ENCODE measurements around the gene SND1. TPM values are rescaled to one million over a fixed set of nuclear protein-coding genes. Genes with fewer than 3 reads are reported as not detected.

SND1 gene
- total and polyA plus RNA-seq, 5 experiments from 2014 or later, result 80.1 to 105 (median 86.0) TPM

GRCh38 chr7:127967281-127967680, 315.3 kb downstream of the SND1 start:
- Mint-ChIP-seq H3K9me3 (peaks cover 0 to 9% (median 4%) of the 10 kb centered on the region in 9 donors), H3K4me1 (peaks cover 0 to 2% (median 0%) of the 10 kb centered on the region in 4 donors), H3K27me3 (no peaks in the 10 kb centered on the region), H3K36me3 (peaks cover 8 to 18% (median 12%) of the 10 kb centered on the region in 3 donors), H3K4me3 (no peak overlapping the region), H3K27ac (no peak overlapping the region)
- DNase-seq, result no peak
- no peak for ATAC-seq
- POLR2A ChIA-PET, result no interaction called here

GRCh38 chr7:127968547-127968946, 316.6 kb downstream of the SND1 start:
- no peaks in the 10 kb centered on the region for H3K27me3 Mint-ChIP-seq

GRCh38 chr7:127973832-127974231, 321.8 kb downstream of the SND1 start:
- no peak for ATAC-seq
- Mint-ChIP-seq H3K27ac (no peak overlapping the region), H3K9me3 (peaks cover 7 to 29% (median 19%) of the 10 kb centered on the region in 9 donors), H3K4me3 (no peak overlapping the region), H3K27me3 (no peaks in the 10 kb centered on the region), H3K36me3 (peaks cover 32 to 54% (median 47%) of the 10 kb centered on the region in 3 donors), H3K4me1 (peaks cover 0 to 14% (median 2%) of the 10 kb centered on the region in 4 donors)
- POLR2A ChIA-PET, result no interaction called here
- no peak for DNase-seq

More at GRCh38 chr7:127968547-127968946, 316.6 kb downstream of the SND1 start:
- ATAC-seq (no peak), DNase-seq (no peak)
- Mint-ChIP-seq H3K27ac (peak overlapping the region in 1 of 10 donors; percentile 6), H3K9me3 (no peaks in the 10 kb centered on the region), H3K4me3 (no peak overlapping the region), H3K36me3 (peaks cover 6 to 15% (median 8%) of the 10 kb centered on the region in 3 donors), H3K4me1 (peaks cover 0 to 5% (median 2%) of the 10 kb centered on the region in 4 donors)
- POLR2A ChIA-PET, result no interaction called here

- H3K9me3 Mint-ChIP-seq, result peaks cover 8 to 36% (median 23%) of the 10 kb centered on the region in 9 donors
- H3K27me3 Mint-ChIP-seq, result no peaks in the 10 kb centered on the region
- H3K4me1 Mint-ChIP-seq, result peaks cover 6 to 15% (median 8%) of the 10 kb centered on the region in 4 donors
- H3K27ac Mint-ChIP-seq, result no peak overlapping the region
- DNase-seq, result no peak
- no peak for ATAC-seq
- H3K4me3 Mint-ChIP-seq, result no peak overlapping the region
- H3K36me3 Mint-ChIP-seq, result peaks cover 39 to 61% (median 51%) of the 10 kb centered on the region in 3 donors
- POLR2A ChIA-PET, result no interaction called here
Measured at GRCh38 chr7:127974446-127975035, 322.5 kb downstream of the SND1 start.

GRCh38 chr7:127976056-127976737, 324.2 kb downstream of the SND1 start:
- Mint-ChIP-seq H3K36me3 (peaks cover 39 to 60% (median 48%) of the 10 kb centered on the region in 3 donors), H3K27me3 (no peaks in the 10 kb centered on the region), H3K27ac (no peak overlapping the region), H3K4me3 (peak overlapping the region in 1 of 10 donors; percentile 59), H3K9me3 (peaks cover 8 to 37% (median 23%) of the 10 kb centered on the region in 9 donors), H3K4me1 (peaks cover 13 to 19% (median 15%) of the 10 kb centered on the region in 4 donors)
- no peak for DNase-seq
- POLR2A ChIA-PET, result no interaction called here
- ATAC-seq, result no peak

GRCh38 chr7:127976738-127977120, 324.7 kb downstream of the SND1 start:
- peaks cover 18 to 24% (median 19%) of the 10 kb centered on the region in 4 donors for H3K4me1 Mint-ChIP-seq
- H3K27me3 Mint-ChIP-seq, result no peaks in the 10 kb centered on the region
- DNase-seq (no peak), ATAC-seq (no peak)
- H3K27ac Mint-ChIP-seq, result no peak overlapping the region
- H3K36me3 Mint-ChIP-seq, result peaks cover 39 to 57% (median 45%) of the 10 kb centered on the region in 3 donors
- POLR2A ChIA-PET, result no interaction called here
- H3K9me3 Mint-ChIP-seq, result peaks cover 8 to 37% (median 23%) of the 10 kb centered on the region in 9 donors
- H3K4me3 Mint-ChIP-seq, result no peak overlapping the region

GRCh38 chr7:127978421-127978820, 326.4 kb downstream of the SND1 start:
- POLR2A ChIA-PET, result no interaction called here
- ATAC-seq (no peak), DNase-seq (no peak)
- Mint-ChIP-seq H3K36me3 (peaks cover 33 to 55% (median 42%) of the 10 kb centered on the region in 3 donors), H3K4me3 (no peak overlapping the region), H3K4me1 (peaks cover 23 to 29% (median 25%) of the 10 kb centered on the region in 4 donors), H3K27ac (peak overlapping the region in 1 of 10 donors; percentile 6), H3K27me3 (no peaks in the 10 kb centered on the region), H3K9me3 (peaks cover 8 to 37% (median 23%) of the 10 kb centered on the region in 9 donors)

GRCh38 chr7:127979113-127979727, 327.2 kb downstream of the SND1 start:
- Mint-ChIP-seq H3K27me3 (no peaks in the 10 kb centered on the region), H3K36me3 (peaks cover 33 to 50% (median 47%) of the 10 kb centered on the region in 3 donors), H3K9me3 (peaks cover 8 to 37% (median 23%) of the 10 kb centered on the region in 9 donors), H3K4me3 (peak overlapping the region in 1 of 10 donors; percentile 15), H3K4me1 (peaks cover 26 to 29% (median 27%) of the 10 kb centered on the region in 4 donors), H3K27ac (peak overlapping the region in 3 of 10 donors; percentile 1 to 77 (median 20))
- DNase-seq (no peak), ATAC-seq (no peak)
- POLR2A ChIA-PET, result interaction anchor here (0.6 kb wide), 1 partner anchor 20 kb away, joined by 3 read pairs; no protein-coding TSS in a partner anchor

GRCh38 chr7:127979728-127980126, 327.7 kb downstream of the SND1 start:
- Mint-ChIP-seq H3K9me3 (peaks cover 8 to 37% (median 23%) of the 10 kb centered on the region in 9 donors), H3K4me1 (peaks cover 26 to 29% (median 27%) of the 10 kb centered on the region in 4 donors), H3K27ac (peak overlapping the region in 2 of 10 donors; percentile 20 to 77), H3K4me3 (no peak overlapping the region), H3K27me3 (no peaks in the 10 kb centered on the region), H3K36me3 (peaks cover 33 to 45% (median 45%) of the 10 kb centered on the region in 3 donors)
- ATAC-seq (no peak), DNase-seq (no peak)
- POLR2A ChIA-PET, result interaction anchor here (0.6 kb wide), 1 partner anchor 19 kb away, joined by 3 read pairs; no protein-coding TSS in a partner anchor

GRCh38 chr7:127980901-127981300, 328.9 kb downstream of the SND1 start:
- POLR2A ChIA-PET, result no interaction called here

GRCh38 chr7:127981965-127982364, 330.0 kb downstream of the SND1 start:
- peak overlapping the region in 1 of 10 donors; percentile 6 for H3K27ac Mint-ChIP-seq
- no peaks in the 10 kb centered on the region for H3K27me3 Mint-ChIP-seq
- ATAC-seq (no peak), DNase-seq (peak in 1 of 10 donors; percentile 14)
- peaks cover 23 to 29% (median 27%) of the 10 kb centered on the region in 4 donors for H3K4me1 Mint-ChIP-seq
- H3K36me3 Mint-ChIP-seq, result peaks cover 24 to 38% (median 26%) of the 10 kb centered on the region in 3 donors
- H3K9me3 Mint-ChIP-seq, result peaks cover 8 to 27% (median 22%) of the 10 kb centered on the region in 9 donors
- H3K4me3 Mint-ChIP-seq, result peak overlapping the region in 1 of 10 donors; percentile 5
- POLR2A ChIA-PET, result no interaction called here

More at GRCh38 chr7:127980901-127981300, 328.9 kb downstream of the SND1 start:
- DNase-seq (no peak), ATAC-seq (no peak)
- Mint-ChIP-seq H3K36me3 (peaks cover 26 to 45% (median 35%) of the 10 kb centered on the region in 3 donors), H3K9me3 (peaks cover 8 to 31% (median 22%) of the 10 kb centered on the region in 9 donors), H3K4me3 (no peak overlapping the region), H3K27me3 (no peaks in the 10 kb centered on the region), H3K27ac (peak overlapping the region in 3 of 10 donors; percentile 11 to 63 (median 48)), H3K4me1 (peaks cover 23 to 29% (median 27%) of the 10 kb centered on the region in 4 donors)

GRCh38 chr7:127983804-127984332, 331.9 kb downstream of the SND1 start:
- POLR2A ChIA-PET, result no interaction called here
- Mint-ChIP-seq H3K36me3 (peaks cover 7 to 25% (median 9%) of the 10 kb centered on the region in 3 donors), H3K27me3 (no peaks in the 10 kb centered on the region), H3K9me3 (peaks cover 0 to 8% (median 7%) of the 10 kb centered on the region in 9 donors), H3K27ac (no peak overlapping the region), H3K4me1 (peaks cover 18 to 29% (median 27%) of the 10 kb centered on the region in 4 donors), H3K4me3 (no peak overlapping the region)
- no peak for ATAC-seq
- DNase-seq, result no peak

Measured in naive thymus-derived CD8-positive, alpha-beta T cell (primary cell).